Measurements from ENCODE around the gene CELF1.

DNA sequence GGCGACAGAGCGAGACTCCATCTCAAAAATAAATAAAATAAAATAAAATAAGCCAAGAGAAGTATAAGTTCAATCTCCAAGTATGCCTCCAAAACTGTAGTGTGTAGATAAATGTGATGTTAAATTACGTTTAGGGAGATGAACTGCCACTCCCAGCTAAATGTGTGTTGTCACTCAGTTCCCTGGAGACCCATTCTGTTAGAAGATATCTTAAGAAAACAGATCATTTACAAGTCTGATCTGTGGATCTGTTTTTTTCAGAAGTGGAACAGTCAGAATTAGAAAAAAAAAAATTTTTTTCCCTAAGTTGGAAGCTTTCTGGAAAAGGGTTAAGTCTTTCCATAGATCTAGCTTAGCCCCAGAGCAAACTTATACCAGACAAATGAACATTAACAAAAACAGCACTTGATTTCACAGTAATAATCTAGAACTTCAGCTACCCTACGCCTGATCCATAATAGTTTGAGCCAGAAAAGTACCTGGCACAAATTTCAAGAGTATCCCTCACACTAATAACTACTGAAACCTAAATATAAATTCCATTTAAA is 18.2 kb downstream of the CELF1 start:
- no peak for TF ChIP-seq TCF12 (IDR thresholded peaks at IDR 0.05; ENCODE audit: low read depth)
- TF ChIP-seq EGR1 (IDR thresholded peaks at IDR 0.05) = no peak

Data from Ishikawa (cell line).